ENCODE data around the gene DELE1.

DNA sequence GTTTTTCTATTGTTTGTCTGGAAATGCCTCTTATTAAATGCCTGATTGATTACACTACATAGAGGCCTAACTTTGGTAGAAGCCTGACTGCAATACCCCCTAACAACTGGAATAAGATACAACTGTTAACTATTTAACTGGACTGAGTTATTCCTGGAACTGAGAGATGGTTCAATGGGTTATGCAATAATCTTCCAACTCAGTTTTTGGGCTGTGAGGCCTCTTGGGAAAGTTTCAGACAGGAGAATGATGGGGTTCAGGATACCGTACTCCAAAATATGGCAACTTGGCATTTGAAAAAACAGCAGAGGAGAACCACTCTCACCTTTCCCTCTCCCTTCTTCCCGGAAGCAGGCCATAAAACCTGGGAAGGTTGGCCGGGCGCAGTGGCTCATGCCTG, 26.2 kb upstream of the DELE1 start:
- TF ChIP-seq CTCF (IDR thresholded peaks at IDR 0.05) (no peak), POLR2A (IDR thresholded peaks at IDR 0.05) (no peak)

Measured in heart left ventricle (tissue), 13 donors.